Spleen (tissue), 11 donors: ENCODE results near the gene JMJD1C. TPM values are rescaled to one million over a fixed set of nuclear protein-coding genes. Genes with fewer than 3 reads are reported as not detected.

Experiments used
- DNase-seq: peaks from one replicate; pipeline ENCODE4 v3.0.0-alpha.2; 2020
- H3K27ac ChIP-seq, 8 donors: fragments of 200-600 bp; sonication (generic) in 7 of 8; 1 replicate in 4 of 8; 2 replicates in 4 of 8; pipeline versions ENCODE4 v1.5.0 to v1.8.0; 2016 to 2021; ENCODE audit warnings: inconsistent platforms in 4 of 8, mild to moderate bottlenecking in 4 of 8, moderate library complexity in 1 of 8
- H3K27me3 ChIP-seq, 7 donors: fragments of 200-600 bp; sonication (generic) in 6 of 7; replicated peaks in 1 of 7; 1 replicate in 4 of 7; 2 replicates in 3 of 7; pipeline versions ENCODE4 v1.5.0 to v1.8.0; 2016 to 2021; ENCODE audit warnings: inconsistent platforms in 3 of 7, mild to moderate bottlenecking in 1 of 7
- H3K36me3 ChIP-seq, 6 donors: fragments of 200-600 bp; sonication (generic) in 5 of 6; 1 replicate in 4 of 6; 2 replicates in 2 of 6; pipeline versions ENCODE4 v1.5.0 to v1.8.0; 2016 to 2021; ENCODE audit warnings: inconsistent platforms in 2 of 6
- H3K4me1 ChIP-seq, 6 donors: fragments of 200-600 bp; sonication (generic) in 5 of 6; 1 replicate in 3 of 6; 2 replicates in 3 of 6; pipeline versions ENCODE4 v1.5.0 to v1.8.0; 2016 to 2021; ENCODE audit warnings: inconsistent platforms in 3 of 6
- H3K4me3 ChIP-seq, 8 donors: fragments of 200-600 bp; sonication (generic) in 7 of 8; 1 replicate in 4 of 8; 2 replicates in 4 of 8; pipeline versions ENCODE4 v1.5.0 to v1.8.0; 2016 to 2021; ENCODE audit warnings: inconsistent platforms in 4 of 8, mild to moderate bottlenecking in 4 of 8, moderate library complexity in 2 of 8
- H3K9me3 ChIP-seq, 8 donors: fragments of 200-600 bp; sonication (generic) in 7 of 8; 1 replicate in 4 of 8; 2 replicates in 4 of 8; pipeline versions ENCODE4 v1.5.0 to v1.8.0; 2016 to 2021; ENCODE audit warnings: inconsistent platforms in 4 of 8
- POLR2A ChIP-seq, 3 donors: fragments of 450-650 bp; IDR thresholded peaks; one replicate each; pipeline ENCODE4 v1.5.1; 2017; ENCODE audit warnings: antibody characterized with exemption in 3 of 3, mild to moderate bottlenecking in 1 of 3
- POLR2AphosphoS5 ChIP-seq, 3 donors: sonication (generic); formaldehyde crosslinking; IDR thresholded peaks; one replicate each; pipeline ENCODE4 v1.5.1; 2017; ENCODE audit warnings: antibody characterized with exemption in 3 of 3
- WGBS, 5 donors: extraction: QIAGEN DNeasy Blood & Tissue Kit in 3 of 5; methylation state at CpG; one replicate each; pipeline versions ENCODE4 v1.1.5 to v1.1.7; 2013 to 2018; 5-methylcytosine and 5-hydroxymethylcytosine counted together
- intact Hi-C: fragments of 100-400 bp; cut with DNase I; formaldehyde crosslinking; loops from one replicate; pipeline ENCODE4 v1.15.0; 2023; ENCODE audit warnings: low total_unique reads
- polyA plus RNA-seq, 3 donors: library from polyadenylated mRNA; stranded (reverse); fragments of 200-250 nt; gene quantifications; one replicate each; pipeline ENCODE4 v1.2.1, GENCODE V29; 2013
- total RNA-seq, 7 donors: library from RNA; depleted of rRNA in 3 of 7; stranded (reverse); fragments of >200 nt in 3 of 7; fragmentation: NEBNext Ultra II Directional in 4 of 7; extraction: Animal tissue kit (Norgen Biotek cat#: 25700) in 4 of 7; gene quantifications; one replicate each; pipeline versions ENCODE4 v1.1.0 to v1.2.1, GENCODE V29; 2016 to 2021
- TF ChIP-seq, protein P1 (sequence below), 11 experiments: fragments of 200-600 bp in 7 of 11; fragments of 450-650 bp in 4 of 11; sonication (generic) in 4 of 11; IDR thresholded peaks in 8 of 11; conservative IDR thresholded peaks in 3 of 11; 1 replicate in 7 of 11; 2 replicates in 4 of 11; pipeline versions ENCODE4 v1.4.0 to v1.8.0; 2016 to 2021; ENCODE audit warnings: antibody characterized with exemption in 11 of 11, inconsistent platforms in 4 of 11, mild to moderate bottlenecking in 1 of 11
- donor health status: healthy with polysubstance abuse.
- donor health status: DM: no; HTN: no; CAD: no; lungs with moderate emphysema.
- donor health status: DM: no; HTN: no; CAD: no.
- donor health status: Bipolar disorder and iron deficiency.
- donor health status: healthy.
- donor health status: DM: no; HTN: no; CAD: no.
- donor health status: DM: yes; HTN: yes; CAD: no.

The JMJD1C gene
- total and polyA plus RNA-seq, 10 donors, result 54.3 to 272 (median 137) TPM

- TF ChIP-seq POLR2A (IDR thresholded peaks at IDR 0.05) (no peak), POLR2AphosphoS5 (IDR thresholded peaks at IDR 0.05) (no peak)
- TF ChIP-seq, protein P1, sequence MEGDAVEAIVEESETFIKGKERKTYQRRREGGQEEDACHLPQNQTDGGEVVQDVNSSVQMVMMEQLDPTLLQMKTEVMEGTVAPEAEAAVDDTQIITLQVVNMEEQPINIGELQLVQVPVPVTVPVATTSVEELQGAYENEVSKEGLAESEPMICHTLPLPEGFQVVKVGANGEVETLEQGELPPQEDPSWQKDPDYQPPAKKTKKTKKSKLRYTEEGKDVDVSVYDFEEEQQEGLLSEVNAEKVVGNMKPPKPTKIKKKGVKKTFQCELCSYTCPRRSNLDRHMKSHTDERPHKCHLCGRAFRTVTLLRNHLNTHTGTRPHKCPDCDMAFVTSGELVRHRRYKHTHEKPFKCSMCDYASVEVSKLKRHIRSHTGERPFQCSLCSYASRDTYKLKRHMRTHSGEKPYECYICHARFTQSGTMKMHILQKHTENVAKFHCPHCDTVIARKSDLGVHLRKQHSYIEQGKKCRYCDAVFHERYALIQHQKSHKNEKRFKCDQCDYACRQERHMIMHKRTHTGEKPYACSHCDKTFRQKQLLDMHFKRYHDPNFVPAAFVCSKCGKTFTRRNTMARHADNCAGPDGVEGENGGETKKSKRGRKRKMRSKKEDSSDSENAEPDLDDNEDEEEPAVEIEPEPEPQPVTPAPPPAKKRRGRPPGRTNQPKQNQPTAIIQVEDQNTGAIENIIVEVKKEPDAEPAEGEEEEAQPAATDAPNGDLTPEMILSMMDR (IDR thresholded peaks at IDR 0.05 in 8 of 11, conservative IDR thresholded peaks at IDR 0.05 in 3 of 11), result no peak
- peak overlapping the region; percentile 70 to 93 (median 85) for H3K4me3 ChIP-seq
- H3K4me1 ChIP-seq, result peaks cover 18 to 39% (median 20%) of the 10 kb centered on the region in 6 donors
- H3K9me3 ChIP-seq, result no peaks in the 10 kb centered on the region
- WGBS, 5 donors, result 12 to 29% (median 13%) methylated on average over 12 to 35 of the region's 35 CpGs
- no peak for DNase-seq
- H3K36me3 ChIP-seq, result no peaks in the 10 kb centered on the region
- intact Hi-C loops, result loop anchor here (10.0 kb wide), 1 partner anchor 250 kb away; no protein-coding TSS in a partner anchor
- no peaks in the 10 kb centered on the region for H3K27me3 ChIP-seq
- peak overlapping the region; percentile 87 to 93 (median 91) for H3K27ac ChIP-seq
Observed at GRCh38 chr10:63464402-63465292, 1.1 kb downstream of the JMJD1C start.

DNA sequence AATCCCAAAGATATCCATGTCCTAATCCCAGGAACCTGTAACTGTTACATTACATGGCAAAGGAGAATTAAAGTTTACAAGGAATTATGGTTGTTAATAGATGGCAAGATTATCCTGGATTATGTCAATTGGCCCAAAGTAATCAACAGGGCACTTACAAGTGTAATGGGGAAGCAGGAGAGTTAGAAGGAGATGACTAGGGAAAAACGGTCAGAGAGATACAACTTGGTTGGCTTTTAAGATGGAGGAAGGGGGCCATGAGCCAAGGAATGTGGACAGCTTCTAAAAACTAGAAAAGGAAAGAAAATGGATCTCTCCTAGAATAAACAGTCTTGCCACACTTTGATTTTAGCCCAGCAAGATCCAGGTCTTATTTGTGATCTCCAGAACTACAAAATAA, 3.3 kb downstream of the JMJD1C start:
- no peak overlapping the region for H3K27ac ChIP-seq
- H3K4me1 ChIP-seq, result peaks cover 18 to 44% (median 20%) of the 10 kb centered on the region in 6 donors
- H3K27me3 ChIP-seq, result no peaks in the 10 kb centered on the region
- WGBS, 5 donors, result 81 to 90% (median 85%) methylated on average over 1 of the region's 1 CpG
- H3K4me3 ChIP-seq, result no peak overlapping the region
- H3K9me3 ChIP-seq, result no peaks in the 10 kb centered on the region
- H3K36me3 ChIP-seq, result no peaks in the 10 kb centered on the region
- intact Hi-C loops, result loop anchor here (10.0 kb wide), 1 partner anchor 248 kb away; no protein-coding TSS in a partner anchor
- TF ChIP-seq POLR2AphosphoS5 (IDR thresholded peaks at IDR 0.05), result no peak
- no peak for DNase-seq

DNA sequence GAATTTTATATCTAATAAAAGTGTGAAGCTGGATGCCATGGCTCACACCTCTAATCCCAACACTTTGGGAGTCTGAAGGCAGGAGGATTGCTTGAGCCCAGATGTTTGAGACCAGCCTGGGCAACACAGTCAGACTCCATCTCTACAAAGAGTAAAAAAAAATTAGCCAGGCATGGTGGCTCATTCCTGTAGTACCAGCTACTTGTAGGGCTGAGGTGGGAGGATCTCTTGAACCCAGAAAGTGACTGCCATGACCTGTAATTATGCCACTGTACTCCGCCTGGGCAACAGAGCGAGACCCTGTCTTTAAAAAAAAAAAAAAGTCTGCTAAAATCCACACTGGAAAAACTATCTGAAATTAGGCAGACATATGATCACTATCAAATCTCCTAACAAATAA, 7.6 kb downstream of the JMJD1C start:
- 98 to 100% (median 100%) methylated on average over 2 of the region's 2 CpGs for WGBS, 5 donors
- Histone ChIP-seq H3K4me3 (no peak overlapping the region), H3K27me3 (no peaks in the 10 kb centered on the region), H3K36me3 (no peaks in the 10 kb centered on the region), H3K27ac (no peak overlapping the region), H3K4me1 (peaks cover 0 to 21% (median 0%) of the 10 kb centered on the region in 6 donors), H3K9me3 (no peaks in the 10 kb centered on the region)
- no peak for DNase-seq
- intact Hi-C loops, result no loop called here
- TF ChIP-seq, protein P1 (IDR thresholded peaks at IDR 0.05 in 8 of 11, conservative IDR thresholded peaks at IDR 0.05 in 3 of 11), result no peak
- TF ChIP-seq POLR2A (IDR thresholded peaks at IDR 0.05) (no peak), POLR2AphosphoS5 (IDR thresholded peaks at IDR 0.05) (no peak)

GRCh38 chr10:63457594-63457993, 8.2 kb downstream of the JMJD1C start:
- no peak overlapping the region for H3K4me3 ChIP-seq
- peaks cover 0 to 21% (median 0%) of the 10 kb centered on the region in 6 donors for H3K4me1 ChIP-seq
- no peak overlapping the region for H3K27ac ChIP-seq
- WGBS, 5 donors, result 90 to 96% (median 91%) methylated on average over 2 of the region's 2 CpGs
- DNase-seq, result no peak
- TF ChIP-seq, protein P1 (IDR thresholded peaks at IDR 0.05 in 8 of 11, conservative IDR thresholded peaks at IDR 0.05 in 3 of 11), result no peak
- no peak for TF ChIP-seq POLR2A (IDR thresholded peaks at IDR 0.05)
- no peak for TF ChIP-seq POLR2AphosphoS5 (IDR thresholded peaks at IDR 0.05)
- intact Hi-C loops, result no loop called here
- no peaks in the 10 kb centered on the region for H3K27me3 ChIP-seq
- H3K9me3 ChIP-seq, result peaks cover 0 to 5% (median 1%) of the 10 kb centered on the region in 8 donors
- no peaks in the 10 kb centered on the region for H3K36me3 ChIP-seq
